Activated CD4-positive, alpha-beta T cell treated with anti-CD3 and anti-CD28 coated beads, Interleukin-2, amount 10 ng/mL, durations not matched to agents 24 days and 14 days (primary cell): ENCODE data around the gene RNF213. TPM values are rescaled to one million over a fixed set of nuclear protein-coding genes. Genes with fewer than 3 reads are reported as not detected.
"Not testable (repeated sequence)": the region's sequence is repeated elsewhere in the genome, so short reads cannot be mapped to it uniquely, and the experiment has no call there.

ENCODE experiments used
- DNase-seq: peaks from one replicate; pipeline ENCODE4 v3.0.0; 2022
- H3K27ac Mint-ChIP-seq: one replicate; pipeline ENCODE4 v1.8.0; 2022; ENCODE audit warnings: mild to moderate bottlenecking, mixed read lengths
- H3K27me3 Mint-ChIP-seq: one replicate; pipeline ENCODE4 v1.8.0; 2022; ENCODE audit warnings: mixed read lengths
- H3K36me3 Mint-ChIP-seq: one replicate; pipeline ENCODE4 v1.8.0; 2022; ENCODE audit warnings: low read depth, mild to moderate bottlenecking, mixed read lengths
- H3K4me1 Mint-ChIP-seq: one replicate; pipeline ENCODE4 v1.8.0; 2021; ENCODE audit warnings: mixed read lengths
- H3K4me3 Mint-ChIP-seq: one replicate; pipeline ENCODE4 v1.8.0; 2022; ENCODE audit warnings: mild to moderate bottlenecking, moderate library complexity, mixed read lengths
- H3K9me3 Mint-ChIP-seq: one replicate; pipeline ENCODE4 v1.8.0; 2021; ENCODE audit warnings: mixed read lengths
- intact Hi-C: fragments of 100-400 bp; cut with micrococcal nuclease; formaldehyde crosslinking; loops from one replicate; pipeline ENCODE4 v1.15.1; 2023
- total RNA-seq: library from RNA; stranded (reverse); gene quantifications from 2 replicates; pipeline ENCODE4 v1.2.3, GENCODE V29; 2022

The RNF213 gene
- total RNA-seq, 1 donor from 2014 or later, result 264 TPM

- Mint-ChIP-seq H3K36me3 (no peaks in the 10 kb centered on the region), H3K9me3 (no peaks in the 10 kb centered on the region), H3K27ac (no peak overlapping the region), H3K27me3 (no peaks in the 10 kb centered on the region), H3K4me1 (no peaks in the 10 kb centered on the region), H3K4me3 (no peak overlapping the region)
- intact Hi-C loops, result no loop called here
- DNase-seq, result no peak
These were observed 142.3 kb downstream of the RNF213 start for GRCh38 chr17:80402959-80403358.

- H3K36me3 Mint-ChIP-seq, result no peaks in the 10 kb centered on the region
- H3K27ac Mint-ChIP-seq, result no peak overlapping the region
- H3K27me3 Mint-ChIP-seq, result peaks cover 4% of the 10 kb centered on the region
- intact Hi-C loops, result no loop called here
- peaks cover 4% of the 10 kb centered on the region for H3K4me1 Mint-ChIP-seq
- no peak overlapping the region for H3K4me3 Mint-ChIP-seq
- no peaks in the 10 kb centered on the region for H3K9me3 Mint-ChIP-seq
- no peak for DNase-seq
These were observed 145.5 kb downstream of the RNF213 start for GRCh38 chr17:80406146-80406545.

DNA sequence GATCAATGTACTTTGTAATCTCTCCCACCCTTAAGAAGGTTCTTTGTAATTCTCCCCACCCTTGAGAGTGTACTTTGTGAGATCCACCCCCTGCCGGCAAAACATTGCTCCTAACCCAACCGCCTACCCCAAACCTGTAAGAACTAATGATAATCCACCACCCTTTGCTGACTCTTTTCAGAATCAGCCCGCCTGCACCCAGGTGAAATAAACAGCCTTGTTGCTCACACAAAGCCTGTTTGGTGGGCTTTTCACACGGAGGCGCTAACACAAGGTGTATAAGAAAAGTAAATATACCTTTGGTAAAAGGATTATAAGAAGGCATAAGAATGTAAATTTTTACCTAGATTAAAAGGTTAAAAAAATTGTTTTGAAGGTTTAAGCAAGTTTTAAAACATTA is 147.3 kb downstream of the RNF213 start:
- H3K36me3 Mint-ChIP-seq, intact Hi-C loops, H3K9me3 Mint-ChIP-seq, DNase-seq, H3K27ac Mint-ChIP-seq, H3K4me1 Mint-ChIP-seq, H3K4me3 Mint-ChIP-seq: not testable (repeated sequence)
- peaks cover 13% of the 10 kb centered on the region for H3K27me3 Mint-ChIP-seq

GRCh38 chr17:80408872-80409271 is 148.2 kb downstream of the RNF213 start:
- intact Hi-C loops, result no loop called here
- Mint-ChIP-seq H3K9me3 (no peaks in the 10 kb centered on the region), H3K27me3 (peaks cover 22% of the 10 kb centered on the region), H3K27ac (no peak overlapping the region), H3K36me3 (no peaks in the 10 kb centered on the region), H3K4me3 (no peak overlapping the region), H3K4me1 (peaks cover 4% of the 10 kb centered on the region)
- DNase-seq, result no peak

DNA sequence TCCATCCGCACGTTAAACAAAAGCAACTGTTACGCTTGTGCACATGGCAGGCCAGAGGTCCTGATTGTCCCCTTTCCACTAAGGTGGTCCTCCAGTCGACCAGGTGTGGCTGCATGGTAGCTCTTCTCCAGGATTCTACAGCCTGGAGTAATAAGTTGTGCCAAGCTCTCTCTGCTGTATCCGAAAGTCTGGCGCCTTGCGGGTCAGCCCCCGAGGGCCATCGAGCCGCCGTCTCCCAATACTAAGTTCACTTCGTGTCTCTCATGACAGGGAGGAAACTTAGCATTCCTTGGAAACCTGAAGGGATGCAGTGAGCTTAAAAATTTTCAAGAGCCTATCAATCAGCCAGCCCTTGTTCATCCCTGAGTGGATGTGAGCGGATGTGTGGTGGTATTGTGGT is 149.0 kb downstream of the RNF213 start:
- H3K4me1 Mint-ChIP-seq, result peaks cover 7% of the 10 kb centered on the region
- no peaks in the 10 kb centered on the region for H3K9me3 Mint-ChIP-seq
- peaks cover 28% of the 10 kb centered on the region for H3K27me3 Mint-ChIP-seq
- intact Hi-C loops, result no loop called here
- no peak overlapping the region for H3K4me3 Mint-ChIP-seq
- H3K27ac Mint-ChIP-seq, result no peak overlapping the region
- no peaks in the 10 kb centered on the region for H3K36me3 Mint-ChIP-seq
- no peak for DNase-seq

GRCh38 chr17:80410441-80411087 is 149.9 kb downstream of the RNF213 start:
- DNase-seq, H3K9me3 Mint-ChIP-seq, H3K4me1 Mint-ChIP-seq, H3K36me3 Mint-ChIP-seq, H3K27ac Mint-ChIP-seq, H3K4me3 Mint-ChIP-seq, intact Hi-C loops: not testable (repeated sequence)
- H3K27me3 Mint-ChIP-seq, result peaks cover 28% of the 10 kb centered on the region

GRCh38 chr17:80413771-80414507 is 153.3 kb downstream of the RNF213 start:
- DNase-seq, result peak; percentile 64
- Mint-ChIP-seq H3K36me3 (peaks cover 3% of the 10 kb centered on the region), H3K4me1 (peaks cover 14% of the 10 kb centered on the region), H3K27me3 (peaks cover 26% of the 10 kb centered on the region), H3K4me3 (peak overlapping the region; percentile 90), H3K27ac (peak overlapping the region; percentile 6), H3K9me3 (no peaks in the 10 kb centered on the region)
- intact Hi-C loops, result no loop called here

DNA sequence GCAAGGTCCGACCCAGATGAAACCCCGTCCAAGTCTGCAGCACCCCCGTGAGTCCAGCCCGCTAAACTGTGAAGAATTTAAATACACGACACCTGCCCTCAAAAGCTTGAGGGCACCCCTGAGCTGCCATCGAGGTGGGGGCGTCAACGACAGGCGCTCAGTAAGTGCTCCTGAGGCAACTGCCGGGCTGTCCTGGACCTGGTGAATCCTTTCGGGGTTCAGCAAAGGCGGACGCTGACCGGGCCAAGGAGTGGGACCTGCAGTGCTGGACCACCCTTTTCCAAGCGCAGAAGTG is 153.8 kb downstream of the RNF213 start:
- peak overlapping the region; percentile 90 for H3K4me3 Mint-ChIP-seq
- H3K27ac Mint-ChIP-seq, result peak overlapping the region; percentile 6
- peaks cover 12% of the 10 kb centered on the region for H3K4me1 Mint-ChIP-seq
- DNase-seq, result no peak
- peaks cover 3% of the 10 kb centered on the region for H3K36me3 Mint-ChIP-seq
- H3K27me3 Mint-ChIP-seq, result peaks cover 24% of the 10 kb centered on the region
- H3K9me3 Mint-ChIP-seq, result no peaks in the 10 kb centered on the region
- intact Hi-C loops, result no loop called here

DNA sequence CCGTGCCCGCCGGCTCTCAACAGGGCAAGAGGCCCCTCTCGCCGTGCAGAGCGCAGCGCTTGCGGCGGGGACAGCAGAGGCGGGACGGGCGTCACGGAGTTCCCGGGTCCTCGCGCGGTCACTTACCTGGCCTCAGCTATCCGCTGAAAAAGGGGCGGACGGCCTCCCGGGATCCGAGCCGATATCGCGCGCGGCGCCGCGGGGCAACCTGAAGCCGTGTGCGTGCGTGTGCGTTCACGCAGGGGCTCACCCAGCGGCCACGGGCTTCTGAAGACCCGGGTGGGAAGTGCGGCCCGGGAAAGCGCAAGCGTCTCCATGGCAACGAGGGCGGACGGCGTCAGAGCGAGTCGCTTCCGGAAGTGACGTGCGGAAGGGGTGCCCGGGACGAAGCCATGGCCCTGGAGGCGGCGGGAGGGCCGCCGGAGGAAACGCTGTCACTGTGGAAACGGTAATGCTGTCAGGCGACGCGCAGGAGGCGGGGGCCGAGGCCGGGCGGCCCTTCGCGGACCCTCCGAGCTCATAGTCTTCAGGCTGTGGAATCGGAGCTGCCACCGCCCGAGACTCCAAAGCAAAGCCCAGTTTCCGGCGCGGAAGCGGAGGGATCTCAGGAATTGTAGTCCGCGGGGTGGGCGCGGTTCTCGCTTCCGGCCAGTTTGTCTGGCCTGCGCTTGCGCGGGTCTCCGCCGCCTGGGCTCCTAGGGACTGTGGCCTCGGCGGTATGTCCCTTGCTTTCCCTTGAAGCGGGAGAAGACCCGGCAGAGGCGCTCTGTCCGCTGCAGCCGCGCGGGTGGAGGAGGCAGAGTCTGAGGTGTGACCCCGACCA is 154.4 kb downstream of the RNF213 start, which contains the start of gene ENDOV:
Gene ENDOV, plus strand, starts transcription at position 365 of the 823 bp plus-strand sequence. Its CDS starts 28 bp downstream, at position 393.
- DNase-seq, result peak; percentile 98
- Mint-ChIP-seq H3K27me3 (peaks cover 24% of the 10 kb centered on the region), H3K27ac (peak within 1 kb of the TSS; percentile 83), H3K9me3 (no peaks in the 10 kb centered on the region), H3K4me1 (peaks cover 12% of the 10 kb centered on the region), H3K4me3 (peak within 1 kb of the TSS; percentile 90), H3K36me3 (peaks cover 3% of the 10 kb centered on the region)
- intact Hi-C loops, result no loop called here

DNA sequence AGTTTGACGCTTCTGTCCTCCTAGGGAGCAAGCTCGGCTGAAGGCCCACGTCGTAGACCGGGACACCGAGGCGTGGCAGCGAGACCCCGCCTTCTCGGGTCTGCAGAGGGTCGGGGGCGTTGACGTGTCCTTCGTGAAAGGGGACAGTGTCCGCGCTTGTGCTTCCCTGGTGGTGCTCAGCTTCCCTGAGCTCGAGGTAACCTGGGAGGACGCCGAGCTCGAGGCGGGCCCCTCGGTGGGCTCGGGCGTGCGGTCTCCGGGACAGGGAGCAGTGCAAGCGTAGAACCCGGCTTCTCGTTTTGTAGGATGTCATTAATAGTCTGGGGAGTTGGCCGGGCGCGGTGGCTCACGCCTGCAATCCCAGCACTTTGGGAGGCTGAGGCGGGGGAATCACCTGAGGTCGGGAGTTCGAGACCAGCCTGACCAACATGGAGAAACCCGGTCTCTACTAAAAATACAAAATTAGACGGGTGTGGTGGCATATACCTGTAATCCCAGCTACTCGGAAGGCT is 155.0 kb downstream of the RNF213 start:
- intact Hi-C loops, result no loop called here
- peak overlapping the region; percentile 83 for H3K27ac Mint-ChIP-seq

GRCh38 chr17:80416260-80416939 is 155.7 kb downstream of the RNF213 start:
- Mint-ChIP-seq H3K9me3 (no peaks in the 10 kb centered on the region), H3K27me3 (peaks cover 24% of the 10 kb centered on the region), H3K27ac (peak overlapping the region; percentile 62), H3K4me1 (peaks cover 12% of the 10 kb centered on the region), H3K36me3 (peaks cover 3% of the 10 kb centered on the region), H3K4me3 (peak overlapping the region; percentile 90)
- intact Hi-C loops, result no loop called here
- no peak for DNase-seq

More for the DNA sequence above, 155.0 kb downstream of the RNF213 start:
- H3K4me1 Mint-ChIP-seq, result peaks cover 12% of the 10 kb centered on the region
- H3K4me3 Mint-ChIP-seq, result peak overlapping the region; percentile 90
- no peak for DNase-seq
- peaks cover 3% of the 10 kb centered on the region for H3K36me3 Mint-ChIP-seq
- H3K27me3 Mint-ChIP-seq, result peaks cover 24% of the 10 kb centered on the region
- no peaks in the 10 kb centered on the region for H3K9me3 Mint-ChIP-seq

DNA sequence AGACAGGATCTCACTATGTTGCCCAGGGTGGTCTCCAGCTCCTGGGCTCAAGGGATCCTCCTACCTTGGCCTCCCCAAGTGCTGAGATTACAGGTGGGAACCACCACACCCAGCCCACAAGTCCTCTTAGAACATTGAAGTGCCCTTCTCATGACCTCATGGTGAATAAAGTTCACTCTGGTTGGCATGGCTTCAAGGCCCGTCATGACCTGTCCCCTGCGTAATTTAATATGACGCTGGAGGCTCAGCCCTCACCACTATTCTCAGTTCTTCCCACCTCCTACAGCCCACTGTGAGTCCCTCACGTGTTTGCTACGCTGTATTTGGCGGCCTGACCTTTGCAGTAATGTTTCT is 156.3 kb downstream of the RNF213 start:
- Mint-ChIP-seq H3K36me3 (peaks cover 3% of the 10 kb centered on the region), H3K4me1 (peaks cover 12% of the 10 kb centered on the region), H3K4me3 (peak overlapping the region; percentile 90), H3K9me3 (no peaks in the 10 kb centered on the region), H3K27me3 (peaks cover 21% of the 10 kb centered on the region), H3K27ac (no peak overlapping the region)
- intact Hi-C loops, result no loop called here
- DNase-seq, result no peak

DNA sequence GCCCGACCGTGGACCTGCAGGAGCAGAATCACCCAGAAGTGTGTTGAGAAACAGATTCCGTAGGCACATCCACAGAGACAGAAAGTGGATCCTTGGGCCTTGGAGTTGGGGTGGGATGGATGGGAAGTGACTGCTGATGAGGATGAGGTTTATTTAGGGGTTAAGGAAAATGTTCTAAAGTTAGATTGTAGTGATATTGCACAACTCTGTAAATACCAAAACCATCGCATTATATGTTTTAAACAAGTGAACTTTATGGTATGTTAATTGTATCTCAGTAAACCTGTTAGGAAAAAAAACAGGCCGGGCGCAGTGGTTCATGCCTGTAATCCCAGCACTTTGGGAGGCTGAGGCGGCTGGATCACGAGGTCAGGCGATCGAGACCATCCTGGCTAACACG is 157.9 kb downstream of the RNF213 start:
- H3K9me3 Mint-ChIP-seq, result no peaks in the 10 kb centered on the region
- peaks cover 3% of the 10 kb centered on the region for H3K36me3 Mint-ChIP-seq
- H3K27ac Mint-ChIP-seq, result no peak overlapping the region
- peaks cover 12% of the 10 kb centered on the region for H3K4me1 Mint-ChIP-seq
- peaks cover 8% of the 10 kb centered on the region for H3K27me3 Mint-ChIP-seq
- no peak overlapping the region for H3K4me3 Mint-ChIP-seq
- intact Hi-C loops, result no loop called here
- DNase-seq, result no peak
